Measurements from ENCODE around the gene C11orf71.

Gene C11orf71

GRCh38 chr11:114354076-114354475 is 46.2 kb downstream of the C11orf71 start:
- H3K27ac ChIP-seq = no peak overlapping the region
- TF ChIP-seq CTCF (conservative IDR thresholded peaks at IDR 0.05) = no peak

GRCh38 chr11:114353443-114353842 is 46.9 kb downstream of the C11orf71 start:
- TF ChIP-seq CTCF (conservative IDR thresholded peaks at IDR 0.05) = no peak
- no peak overlapping the region for H3K27ac ChIP-seq

GRCh38 chr11:114350022-114350421 is 50.3 kb downstream of the C11orf71 start:
- H3K27ac ChIP-seq = no peak overlapping the region
- TF ChIP-seq CTCF (conservative IDR thresholded peaks at IDR 0.05) = no peak
